NCI-H2081 (cell line): ENCODE data around the gene AIFM3.
"Not testable (repeated sequence)": the region's sequence is repeated elsewhere in the genome, so short reads cannot be mapped to it uniquely, and the experiment has no call there.

Experiments
- DNase-seq, 2 experiments: peaks; one replicate each; lab custom pipeline; 2025; lab: John Stamatoyannopoulos, UW

Gene AIFM3

DNA sequence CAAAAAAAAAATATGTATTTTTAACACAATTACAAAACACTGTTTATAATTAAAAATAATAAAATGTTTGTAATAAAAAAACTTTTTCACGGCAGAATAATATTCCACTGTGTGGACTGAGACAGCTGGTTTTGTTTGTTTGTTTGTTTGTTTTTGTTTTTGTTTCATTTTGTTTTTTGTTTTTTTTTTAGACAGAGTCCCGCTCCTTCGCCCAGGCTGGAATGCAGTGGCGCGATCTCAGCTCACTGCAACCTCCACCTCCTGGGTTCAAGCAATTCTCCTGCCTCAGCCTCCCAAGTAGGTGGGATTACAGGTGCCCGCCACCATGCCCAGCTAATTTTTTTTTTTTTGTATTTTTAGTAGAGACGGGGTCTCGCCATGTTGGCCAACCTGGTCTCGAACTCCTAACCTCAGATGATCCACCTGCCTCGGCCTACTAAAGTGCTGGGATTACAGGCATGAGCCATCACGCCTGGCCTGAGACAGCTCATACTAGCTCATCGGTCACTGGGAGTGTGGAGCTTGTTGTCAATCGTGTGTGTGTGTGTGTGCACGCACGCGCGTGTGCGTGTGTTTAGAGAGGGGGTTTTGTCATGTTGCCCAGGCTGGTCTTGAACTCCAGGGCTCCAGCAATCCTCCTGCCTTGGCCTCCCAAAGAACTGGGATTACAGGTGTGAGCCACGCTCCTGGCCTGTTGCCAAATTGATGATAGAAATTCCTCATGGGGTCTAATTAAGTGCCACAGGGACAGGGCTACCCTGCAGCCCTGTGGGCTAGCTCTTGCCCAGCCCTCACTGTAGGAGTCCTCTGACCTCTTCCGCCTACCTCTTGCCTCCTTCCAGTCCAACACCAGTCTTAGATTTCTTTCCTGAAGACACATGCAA, 7.2 kb upstream of the AIFM3 start:
- DNase-seq = no peak

- DNase-seq = no peak
Measured at GRCh38 chr22:20960609-20961008, 6.4 kb upstream of the AIFM3 start.

GRCh38 chr22:20962491-20962945, 4.5 kb upstream of the AIFM3 start:
- DNase-seq = no peak

DNA sequence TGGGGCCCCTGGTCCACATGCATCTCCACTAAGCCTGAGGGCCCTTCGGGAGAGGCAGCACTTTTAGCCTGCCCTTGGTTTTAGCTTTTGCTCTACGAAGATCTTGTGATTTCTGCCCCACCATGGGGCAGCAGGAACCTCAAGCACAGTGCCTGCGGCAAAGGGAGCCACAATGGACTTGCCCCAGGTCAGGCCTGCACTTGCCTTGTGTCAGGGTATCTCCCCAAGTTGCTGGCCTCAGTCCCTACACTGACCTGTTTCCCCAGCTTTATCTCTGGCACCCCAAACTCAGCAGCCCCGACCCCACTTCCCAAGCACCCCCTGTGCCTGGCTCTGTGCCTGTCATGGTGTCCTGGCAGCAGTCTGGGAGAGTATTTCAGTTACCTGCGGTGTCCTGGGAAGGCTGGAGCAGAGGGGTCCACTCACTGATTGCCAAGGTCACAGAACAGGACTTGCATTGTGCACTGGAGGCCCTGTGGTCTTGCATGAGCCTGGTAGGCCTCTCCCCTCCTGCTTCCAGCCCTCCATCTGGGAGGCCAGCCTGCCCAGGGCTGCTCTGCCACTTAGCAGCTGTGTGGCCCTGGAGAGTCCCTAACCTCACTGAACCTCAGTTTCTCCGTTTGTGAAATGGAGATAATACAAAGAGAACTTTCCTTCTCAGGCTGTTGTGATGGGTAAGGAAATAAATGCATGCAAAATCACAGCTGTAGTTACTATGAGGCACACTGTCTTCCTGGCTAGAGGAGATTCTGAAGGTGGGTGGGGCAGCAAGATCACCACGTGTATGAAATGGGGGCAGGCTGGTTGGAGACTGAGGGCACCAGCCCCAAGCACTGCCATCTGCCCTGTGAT, 3.6 kb upstream of the AIFM3 start:
- DNase-seq = no peak

DNA sequence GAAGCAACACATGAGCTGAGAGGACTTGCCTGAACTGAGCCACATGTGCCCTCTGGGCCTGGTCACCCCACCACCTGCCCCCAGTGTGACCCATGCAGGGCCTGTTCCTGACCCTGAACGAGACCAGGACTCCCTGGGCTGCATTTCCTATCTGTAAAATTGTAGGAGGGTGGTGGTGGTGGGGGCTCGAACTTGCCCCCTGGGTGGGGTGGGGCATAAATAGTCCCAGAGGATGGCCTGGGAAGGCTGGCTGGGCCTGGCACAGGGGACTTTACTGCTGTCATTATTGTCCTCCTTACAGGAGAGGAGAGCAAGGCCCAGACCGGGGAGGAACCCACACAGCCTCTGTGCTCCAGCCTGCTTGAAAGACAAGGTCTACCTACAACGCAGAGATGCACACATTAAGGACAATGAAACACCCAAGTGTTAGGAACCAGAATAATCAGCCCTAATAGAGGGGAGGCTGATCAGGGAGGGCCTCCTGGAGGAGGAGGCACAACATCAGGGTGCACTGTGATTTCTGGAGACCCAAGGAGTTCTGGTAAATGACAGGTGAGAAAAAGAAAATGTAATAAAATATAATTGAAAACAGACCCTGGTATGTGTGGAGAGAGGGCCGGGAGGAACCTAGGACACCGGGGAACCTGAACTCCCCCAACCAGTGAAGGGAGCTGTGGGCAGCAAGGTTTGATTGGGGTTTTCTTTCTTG, 2.8 kb upstream of the AIFM3 start:
- no peak for DNase-seq

GRCh38 chr22:20964799-20965103, 2.3 kb upstream of the AIFM3 start:
- no peak for DNase-seq

GRCh38 chr22:20965104-20965887, 1.8 kb upstream of the AIFM3 start:
- no peak for DNase-seq

- no peak for DNase-seq
Measured at GRCh38 chr22:20965888-20966855, 883 bp upstream of the AIFM3 start.

DNA sequence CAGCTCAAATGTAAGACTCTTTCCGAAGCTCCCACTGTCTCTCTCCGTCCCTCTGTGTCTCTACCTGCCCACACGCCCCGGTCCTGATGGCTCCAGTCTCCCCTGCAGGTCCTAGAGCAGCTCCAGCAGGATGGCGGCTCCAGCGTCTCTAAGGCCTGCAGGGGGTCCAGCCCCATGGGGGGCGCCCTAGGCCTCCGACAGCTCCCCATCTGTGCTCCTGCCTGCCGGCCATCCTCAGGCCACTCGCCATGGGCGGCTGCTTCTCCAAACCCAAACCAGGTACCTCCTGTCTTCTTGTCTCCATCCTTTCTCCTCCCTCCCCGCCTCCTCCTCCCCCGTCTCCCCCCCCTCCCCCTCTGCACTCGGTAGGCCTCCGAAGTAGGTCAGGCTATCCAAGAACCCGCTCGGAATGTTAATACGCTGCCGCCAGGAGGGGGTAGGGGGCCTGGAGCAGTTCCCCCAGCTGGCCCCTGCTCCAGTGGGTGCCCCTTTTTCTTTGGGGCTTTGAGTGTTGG, 699 bp downstream of the AIFM3 start:
- DNase-seq = no peak

DNA sequence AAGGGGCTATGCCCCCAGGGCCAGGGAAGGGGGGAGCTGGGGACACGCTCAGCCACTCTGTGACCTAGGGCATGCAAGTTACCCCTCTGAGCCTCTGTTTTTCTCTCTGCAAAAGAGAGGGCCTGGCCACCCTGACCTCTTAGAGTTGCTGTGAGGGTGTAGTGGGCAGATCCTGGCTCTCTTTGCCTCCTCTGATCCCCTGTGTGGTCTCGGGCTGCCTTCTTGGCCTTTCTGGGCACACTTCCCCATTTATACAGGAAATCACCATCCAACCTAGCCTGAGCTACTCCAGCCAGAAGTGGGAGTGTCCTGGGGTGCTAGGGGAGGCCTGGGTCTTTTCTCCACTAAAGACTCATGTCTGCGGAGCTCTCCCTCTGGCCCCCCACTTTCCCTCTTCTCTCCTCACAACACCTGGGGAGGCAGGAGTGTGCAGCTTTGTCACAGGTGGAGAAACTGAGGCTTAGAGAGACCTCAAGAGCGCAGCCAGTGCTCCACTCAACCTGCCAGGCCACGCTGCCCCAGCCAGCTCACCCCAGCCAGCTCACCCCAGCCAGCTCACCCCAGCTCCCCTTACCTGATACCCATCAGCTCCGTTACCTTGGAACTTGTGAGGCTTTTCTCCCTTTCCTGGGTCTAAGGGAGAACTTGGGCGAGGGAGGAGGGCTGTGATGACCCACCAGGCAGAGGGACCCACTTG, 1.4 kb downstream of the AIFM3 start:
- DNase-seq = no peak

GRCh38 chr22:20970939-20971657, 4.0 kb downstream of the AIFM3 start:
- DNase-seq = no peak

GRCh38 chr22:20972014-20972694, 5.1 kb downstream of the AIFM3 start:
- not testable (repeated sequence) for DNase-seq

- DNase-seq = no peak
Measured at GRCh38 chr22:20972933-20973577, 6.0 kb downstream of the AIFM3 start.

DNA sequence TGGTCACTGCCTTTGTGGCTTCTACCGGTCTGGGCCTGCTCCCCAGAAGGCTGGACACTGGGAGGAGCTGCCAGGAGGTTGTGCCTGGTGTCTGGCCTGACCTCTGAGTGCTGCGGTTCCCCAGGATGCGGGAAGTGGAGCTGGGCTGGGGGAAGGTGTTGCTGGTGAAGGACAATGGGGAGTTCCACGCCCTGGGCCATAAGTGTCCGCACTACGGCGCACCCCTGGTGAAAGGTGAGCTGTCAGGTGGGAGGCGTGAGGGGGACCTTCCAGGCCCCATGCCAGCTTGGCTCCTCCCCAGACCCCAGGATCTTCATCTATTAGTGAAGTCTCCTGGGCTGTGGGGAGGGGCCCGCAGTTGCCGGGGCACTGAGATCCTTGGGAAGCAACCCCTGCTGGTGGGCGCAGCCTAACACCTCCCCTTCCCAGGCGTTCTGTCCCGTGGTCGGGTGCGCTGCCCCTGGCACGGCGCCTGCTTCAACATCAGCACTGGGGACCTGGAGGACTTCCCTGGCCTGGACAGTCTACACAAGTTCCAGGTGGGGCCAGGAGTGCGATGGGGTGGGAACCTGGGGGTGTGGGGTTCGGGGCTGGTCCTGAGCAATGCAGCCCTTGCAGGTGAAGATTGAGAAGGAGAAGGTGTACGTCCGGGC, 6.7 kb downstream of the AIFM3 start:
- DNase-seq = no peak

- no peak for DNase-seq
Measured at GRCh38 chr22:20974336-20974955, 7.4 kb downstream of the AIFM3 start.

DNA sequence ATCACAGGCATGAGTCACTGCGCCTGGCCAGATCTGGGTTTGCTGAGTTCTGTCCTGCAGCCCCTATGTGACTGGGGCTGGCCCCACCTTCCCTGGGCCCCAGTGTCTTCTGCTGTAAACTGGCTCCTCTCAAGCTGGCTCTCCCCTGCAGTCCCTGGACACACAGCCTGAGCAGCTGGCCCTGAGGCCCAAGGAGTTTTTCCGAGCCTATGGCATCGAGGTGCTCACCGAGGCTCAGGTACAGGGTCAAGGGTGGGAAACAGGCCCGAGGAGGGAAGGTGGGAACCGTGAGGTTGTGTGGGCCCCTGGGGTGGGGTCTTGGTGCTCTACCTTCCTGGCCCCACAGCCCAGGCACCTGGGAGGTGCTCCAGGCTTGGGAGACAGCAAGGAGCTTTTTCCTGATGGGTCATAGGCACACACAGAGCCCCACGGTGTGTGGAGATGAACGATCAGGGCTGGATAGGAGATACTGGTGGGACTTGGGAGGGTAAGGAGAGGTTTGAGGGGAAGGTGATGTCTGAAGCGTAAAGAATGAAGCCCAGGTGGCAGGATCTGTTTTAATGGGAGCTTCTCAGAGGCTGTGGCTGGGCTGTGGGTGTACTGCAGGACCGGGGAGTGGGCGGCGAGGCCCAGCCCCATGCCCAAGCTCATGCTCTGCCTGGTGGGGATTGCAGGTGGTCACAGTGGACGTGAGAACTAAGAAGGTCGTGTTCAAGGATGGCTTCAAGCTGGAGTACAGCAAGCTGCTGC, 8.7 kb downstream of the AIFM3 start:
- DNase-seq = no peak
